ENCODE results near the gene AP5Z1. TPM values are rescaled to one million over a fixed set of nuclear protein-coding genes. Genes with fewer than 3 reads are reported as not detected.

The AP5Z1 gene
- 100 to 1,000 TPM; 140 to 156 (median 143) TPM for total RNA-seq
- 34.9 TPM for total RNA-seq (2013)

GRCh38 chr7:4775250-4775847 is at the start of gene AP5Z1:
AP5Z1 (plus strand) TSS chr7:4775623; CDS start chr7:4775716, 93 bp downstream.
- peak; percentile 86 to 95 (median 89) for ATAC-seq
- DNase-seq: peak; percentile 96 to 99
- Mint-ChIP-seq H3K27me3 (ENCODE audit: low read depth in 2 of 2) (no peaks in the 10 kb centered on the region), H3K36me3 (no peaks in the 10 kb centered on the region), H3K27ac (peak within 1 kb of the TSS; percentile 98 to 100), H3K4me1 (peaks cover 31 to 41% of the 10 kb centered on the region in 2 donors), H3K9me3 (no peaks in the 10 kb centered on the region), H3K4me3 (peak within 1 kb of the TSS; percentile 98)
- Histone ChIP-seq H3K4me3 (ENCODE audit: low read length) (peak within 1 kb of the TSS; percentile 88), H3K4me1 (ENCODE audit: control insufficient read depth, insufficient read depth, low read length) (peaks cover 27% of the 10 kb centered on the region), H3K27me3 (ENCODE audit: control insufficient read depth, insufficient read depth, low read length) (no peaks in the 10 kb centered on the region), H3K27ac (ENCODE audit: low read length) (peak within 1 kb of the TSS; percentile 97), H3K36me3 (ENCODE audit: control insufficient read depth, insufficient read depth, low read length) (no peaks in the 10 kb centered on the region), H3K9me3 (ENCODE audit: control insufficient read depth, insufficient read depth, low read length) (no peaks in the 10 kb centered on the region)
- intact Hi-C loops (cut with micrococcal nuclease): loop anchor here (1.0 to 5.0 kb wide), 3 partner anchors 29 to 133 kb away; no protein-coding TSS in a partner anchor
- TF ChIP-seq CTCF (IDR thresholded peaks at IDR 0.05): no peak
- WGBS (ENCODE audit: insufficient coverage): under 1% methylated on average over 55 of the region's 55 CpGs

GRCh38 chr7:4725850-4726450 is 49.5 kb upstream of the AP5Z1 start:
- peak overlapping the region; percentile 95 for H3K4me3 Mint-ChIP-seq
- peaks cover 14 to 24% of the 10 kb centered on the region in 2 donors for H3K4me1 Mint-ChIP-seq
- 70% methylated on average over 15 of the region's 15 CpGs for WGBS (ENCODE audit: insufficient coverage)
- H3K36me3 ChIP-seq (ENCODE audit: control insufficient read depth, insufficient read depth, low read length): peaks cover 3% of the 10 kb centered on the region
- peak overlapping the region; percentile 96 to 97 for H3K27ac Mint-ChIP-seq
- no peaks in the 10 kb centered on the region for H3K9me3 ChIP-seq (ENCODE audit: control insufficient read depth, insufficient read depth, low read length)
- H3K36me3 Mint-ChIP-seq: no peaks in the 10 kb centered on the region
- H3K27ac ChIP-seq (ENCODE audit: low read length): peak overlapping the region; percentile 92
- peaks cover 29% of the 10 kb centered on the region for H3K4me1 ChIP-seq (ENCODE audit: control insufficient read depth, insufficient read depth, low read length)
- no peak for DNase-seq
- no peaks in the 10 kb centered on the region for H3K9me3 Mint-ChIP-seq
- H3K27me3 Mint-ChIP-seq (ENCODE audit: low read depth in 2 of 2): no peaks in the 10 kb centered on the region
- TF ChIP-seq CTCF (IDR thresholded peaks at IDR 0.05): no peak
- intact Hi-C loops (cut with micrococcal nuclease): loop anchor here (2.0 to 5.0 kb wide), 2 partner anchors 19 to 44 kb away; partner anchors contain the start of gene FOXK1
- peak overlapping the region; percentile 49 for H3K4me3 ChIP-seq (ENCODE audit: low read length)
- no peak for ATAC-seq
- H3K27me3 ChIP-seq (ENCODE audit: control insufficient read depth, insufficient read depth, low read length): no peaks in the 10 kb centered on the region

GRCh38 chr7:4726566-4726965 is 48.9 kb upstream of the AP5Z1 start:
- no peak for ATAC-seq
- no peaks in the 10 kb centered on the region for H3K36me3 Mint-ChIP-seq
- no peak overlapping the region for H3K4me3 ChIP-seq (ENCODE audit: low read length)
- no peaks in the 10 kb centered on the region for H3K27me3 Mint-ChIP-seq (ENCODE audit: low read depth in 2 of 2)
- TF ChIP-seq CTCF (IDR thresholded peaks at IDR 0.05): no peak
- H3K4me1 ChIP-seq (ENCODE audit: control insufficient read depth, insufficient read depth, low read length): peaks cover 29% of the 10 kb centered on the region
- DNase-seq: no peak
- H3K9me3 Mint-ChIP-seq: no peaks in the 10 kb centered on the region
- H3K4me1 Mint-ChIP-seq: peaks cover 14 to 24% of the 10 kb centered on the region in 2 donors
- H3K4me3 Mint-ChIP-seq: peak overlapping the region; percentile 62
- intact Hi-C loops (cut with micrococcal nuclease): loop anchor here (5.0 kb wide), 1 partner anchor 44 kb away; the partner anchor contains the start of gene FOXK1
- H3K36me3 ChIP-seq (ENCODE audit: control insufficient read depth, insufficient read depth, low read length): peaks cover 3% of the 10 kb centered on the region
- H3K27ac Mint-ChIP-seq: peak overlapping the region; percentile 96 to 97
- WGBS (ENCODE audit: insufficient coverage): 94% methylated on average over 7 of the region's 9 CpGs
- H3K27me3 ChIP-seq (ENCODE audit: control insufficient read depth, insufficient read depth, low read length): no peaks in the 10 kb centered on the region
- no peaks in the 10 kb centered on the region for H3K9me3 ChIP-seq (ENCODE audit: control insufficient read depth, insufficient read depth, low read length)
- H3K27ac ChIP-seq (ENCODE audit: low read length): no peak overlapping the region

Data from natural killer cell (primary cell).